Gastroesophageal sphincter (tissue), 4 donors: ENCODE measurements around the gene C8A. TPM values are rescaled to one million over a fixed set of nuclear protein-coding genes. Genes with fewer than 3 reads are reported as not detected.

ENCODE experiments used
- ATAC-seq: fragments of 150-250 bp; one replicate; pipeline ENCODE4 v1.9.1; 2016; ENCODE audit warnings: mild to moderate bottlenecking, moderate library complexity
- H3K27ac ChIP-seq, 4 donors: fragments of 200-600 bp; sonication (generic) in 3 of 4; 1 replicate in 3 of 4; 2 replicates in 1 of 4; pipeline ENCODE4 v1.5.1; 2016 to 2019
- H3K27me3 ChIP-seq: fragments of 200-600 bp; sonication (generic); one replicate; pipeline ENCODE4 v1.5.1; 2019
- H3K36me3 ChIP-seq, 2 donors: fragments of 200-600 bp; sonication (generic); one replicate each; pipeline ENCODE4 v1.5.1; 2019; ENCODE audit warnings: control low read depth in 1 of 2
- H3K4me1 ChIP-seq, 3 donors: fragments of 200-600 bp; sonication (generic); 1 replicate in 2 of 3; 2 replicates in 1 of 3; pipeline ENCODE4 v1.5.1; 2016 to 2019; ENCODE audit warnings: control low read depth in 2 of 3
- H3K4me3 ChIP-seq, 2 donors: fragments of 200-600 bp; sonication (generic); one replicate each; pipeline ENCODE4 v1.5.1; 2019; ENCODE audit warnings: mild to moderate bottlenecking in 1 of 2, moderate library complexity in 1 of 2
- H3K9me3 ChIP-seq, 3 donors: fragments of 200-600 bp; sonication (generic); one replicate each; pipeline ENCODE4 v1.5.1; 2017 to 2019; ENCODE audit warnings: control low read depth in 2 of 3
- EP300 ChIP-seq: sonication (generic); formaldehyde crosslinking; IDR thresholded peaks from one replicate; pipeline ENCODE4 v1.6.1; 2017; ENCODE audit warnings: antibody characterized with exemption, mild to moderate bottlenecking
- POLR2A ChIP-seq, 2 donors: fragments of 450-650 bp; IDR thresholded peaks; one replicate each; pipeline ENCODE4 v1.6.1; 2017; ENCODE audit warnings: antibody characterized with exemption in 2 of 2, mild to moderate bottlenecking in 2 of 2, moderate library complexity in 1 of 2
- POLR2AphosphoS5 ChIP-seq: sonication (generic); formaldehyde crosslinking; IDR thresholded peaks from one replicate; pipeline ENCODE4 v1.6.1; 2017; ENCODE audit warnings: antibody characterized with exemption
- WGBS, 2 donors: methylation state at CpG; one replicate each; pipeline ENCODE4 v1.1.5; 2018; ENCODE audit warnings: low coverage in 1 of 2; 5-methylcytosine and 5-hydroxymethylcytosine counted together
- total RNA-seq, 4 donors: library from RNA; depleted of rRNA; stranded (reverse); fragments of >200 nt; gene quantifications; one replicate each; pipeline ENCODE4 v1.1.0, GENCODE V29; 2016
- TF ChIP-seq, protein P1 (sequence below), 4 experiments: fragments of 200-600 bp in 2 of 4; fragments of 450-650 bp in 2 of 4; sonication (generic) in 1 of 4; IDR thresholded peaks; one replicate each; pipeline ENCODE4 v1.5.1; 2017 to 2019; ENCODE audit warnings: antibody characterized with exemption in 4 of 4, mild to moderate bottlenecking in 2 of 4, moderate library complexity in 2 of 4

The C8A gene
- total RNA-seq, 4 donors from 2014 or later: not detected

DNA sequence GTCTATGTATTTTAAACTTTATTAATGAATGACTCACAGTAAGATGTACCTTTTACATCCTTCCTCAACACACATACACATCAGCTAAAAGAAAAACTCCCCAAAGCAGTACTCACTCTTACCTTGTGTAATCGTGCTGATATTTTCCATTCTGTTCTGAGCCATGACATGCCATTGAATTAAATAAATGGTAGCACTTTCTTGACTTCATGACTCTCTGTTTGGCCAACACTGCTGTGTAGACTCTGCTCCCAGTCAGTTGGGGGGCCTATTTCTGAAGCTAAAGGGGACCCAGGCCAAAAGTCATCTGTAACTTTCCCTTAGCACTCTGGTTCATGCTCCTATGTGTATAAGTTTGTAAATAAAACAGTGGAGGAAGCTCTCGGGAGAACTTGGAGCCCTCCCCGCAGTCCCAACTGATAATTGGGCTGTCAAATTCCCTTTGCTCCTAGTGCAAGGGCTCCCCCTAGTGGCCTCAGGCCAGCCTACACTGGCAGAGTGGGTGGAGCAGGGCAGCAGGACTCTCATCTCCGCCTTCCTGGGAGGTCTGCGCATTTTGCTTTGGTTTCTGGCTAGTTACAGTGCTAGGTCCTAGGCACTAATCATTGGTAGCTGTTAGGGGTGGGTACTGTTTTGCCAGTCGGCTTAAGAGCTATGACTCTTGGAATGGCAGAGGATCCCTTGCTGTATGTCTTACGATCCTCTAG lies 33.7 kb upstream of the C8A start:
- ATAC-seq: peak; percentile 59
- H3K36me3 ChIP-seq: no peaks in the 10 kb centered on the region
- H3K4me3 ChIP-seq: no peak overlapping the region
- H3K27me3 ChIP-seq: no peaks in the 10 kb centered on the region
- no peak overlapping the region for H3K27ac ChIP-seq
- TF ChIP-seq EP300 (no peak), POLR2A (IDR thresholded peaks at IDR 0.05) (no peak), POLR2AphosphoS5 (no peak)
- TF ChIP-seq, protein P1, sequence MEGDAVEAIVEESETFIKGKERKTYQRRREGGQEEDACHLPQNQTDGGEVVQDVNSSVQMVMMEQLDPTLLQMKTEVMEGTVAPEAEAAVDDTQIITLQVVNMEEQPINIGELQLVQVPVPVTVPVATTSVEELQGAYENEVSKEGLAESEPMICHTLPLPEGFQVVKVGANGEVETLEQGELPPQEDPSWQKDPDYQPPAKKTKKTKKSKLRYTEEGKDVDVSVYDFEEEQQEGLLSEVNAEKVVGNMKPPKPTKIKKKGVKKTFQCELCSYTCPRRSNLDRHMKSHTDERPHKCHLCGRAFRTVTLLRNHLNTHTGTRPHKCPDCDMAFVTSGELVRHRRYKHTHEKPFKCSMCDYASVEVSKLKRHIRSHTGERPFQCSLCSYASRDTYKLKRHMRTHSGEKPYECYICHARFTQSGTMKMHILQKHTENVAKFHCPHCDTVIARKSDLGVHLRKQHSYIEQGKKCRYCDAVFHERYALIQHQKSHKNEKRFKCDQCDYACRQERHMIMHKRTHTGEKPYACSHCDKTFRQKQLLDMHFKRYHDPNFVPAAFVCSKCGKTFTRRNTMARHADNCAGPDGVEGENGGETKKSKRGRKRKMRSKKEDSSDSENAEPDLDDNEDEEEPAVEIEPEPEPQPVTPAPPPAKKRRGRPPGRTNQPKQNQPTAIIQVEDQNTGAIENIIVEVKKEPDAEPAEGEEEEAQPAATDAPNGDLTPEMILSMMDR (IDR thresholded peaks at IDR 0.05): peak; percentile 66 to 94 (median 82)
- no peaks in the 10 kb centered on the region for H3K9me3 ChIP-seq
- peaks cover 0 to 8% (median 4%) of the 10 kb centered on the region in 3 donors for H3K4me1 ChIP-seq
- WGBS, 2 donors: 17 to 25% methylated on average over 2 to 5 of the region's 7 CpGs

GRCh38 chr1:56821462-56821797 lies 33.2 kb upstream of the C8A start:
- WGBS, 2 donors: 9 to 11% methylated on average over 1 of the region's 1 CpG
- ATAC-seq: no peak
- no peaks in the 10 kb centered on the region for H3K36me3 ChIP-seq
- no peaks in the 10 kb centered on the region for H3K9me3 ChIP-seq
- no peak overlapping the region for H3K27ac ChIP-seq
- no peaks in the 10 kb centered on the region for H3K27me3 ChIP-seq
- TF ChIP-seq POLR2AphosphoS5 (no peak), EP300 (no peak), POLR2A (IDR thresholded peaks at IDR 0.05) (no peak)
- TF ChIP-seq, protein P1 (IDR thresholded peaks at IDR 0.05): no peak
- H3K4me3 ChIP-seq: no peak overlapping the region
- peaks cover 0 to 8% (median 4%) of the 10 kb centered on the region in 3 donors for H3K4me1 ChIP-seq

GRCh38 chr1:56824271-56824670 lies 30.3 kb upstream of the C8A start:
- Histone ChIP-seq H3K4me3 (no peak overlapping the region), H3K9me3 (no peaks in the 10 kb centered on the region), H3K4me1 (peaks cover 0 to 8% (median 4%) of the 10 kb centered on the region in 3 donors), H3K27me3 (peaks cover 14% of the 10 kb centered on the region), H3K36me3 (no peaks in the 10 kb centered on the region), H3K27ac (no peak overlapping the region)
- TF ChIP-seq POLR2A (IDR thresholded peaks at IDR 0.05): no peak
- 84 to 100% methylated on average over 2 of the region's 2 CpGs for WGBS, 2 donors
- ATAC-seq: no peak

- H3K27ac ChIP-seq: no peak overlapping the region
- TF ChIP-seq EP300 (no peak), POLR2A (IDR thresholded peaks at IDR 0.05) (no peak), POLR2AphosphoS5 (no peak)
- TF ChIP-seq, protein P1 (IDR thresholded peaks at IDR 0.05): no peak
- no peaks in the 10 kb centered on the region for H3K36me3 ChIP-seq
- H3K4me3 ChIP-seq: no peak overlapping the region
- WGBS, 2 donors: no CpG with 5 or more reads among the region's 1 CpG
- no peak for ATAC-seq
- no peaks in the 10 kb centered on the region for H3K9me3 ChIP-seq
- peaks cover 14% of the 10 kb centered on the region for H3K27me3 ChIP-seq
- peaks cover 0 to 8% (median 4%) of the 10 kb centered on the region in 3 donors for H3K4me1 ChIP-seq
Observed at GRCh38 chr1:56824938-56825337, 29.7 kb upstream of the C8A start.

DNA sequence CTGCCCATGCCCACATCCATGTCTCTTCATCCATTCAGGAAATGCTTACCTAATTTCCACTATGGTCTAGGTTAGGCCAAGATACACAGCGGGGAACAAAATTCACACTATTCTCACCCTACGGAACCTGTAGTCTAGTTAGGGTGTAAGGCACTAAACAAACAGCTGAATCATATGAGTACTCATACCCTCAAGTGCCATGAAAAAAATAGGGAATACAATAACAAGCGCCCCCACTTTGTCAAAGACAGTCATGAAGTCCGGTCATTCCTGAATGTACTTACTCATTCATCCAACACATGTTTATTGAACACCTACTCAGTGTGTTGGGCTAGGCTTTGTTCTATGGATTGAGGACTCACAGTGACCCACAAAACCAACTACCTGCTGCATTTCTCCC lies 29.2 kb upstream of the C8A start:
- Histone ChIP-seq H3K27ac (no peak overlapping the region), H3K27me3 (peaks cover 14% of the 10 kb centered on the region), H3K4me1 (peaks cover 0 to 8% (median 4%) of the 10 kb centered on the region in 3 donors), H3K36me3 (no peaks in the 10 kb centered on the region), H3K4me3 (no peak overlapping the region), H3K9me3 (no peaks in the 10 kb centered on the region)
- TF ChIP-seq POLR2A (IDR thresholded peaks at IDR 0.05) (no peak), POLR2AphosphoS5 (no peak), EP300 (no peak)
- ATAC-seq: no peak
- WGBS, 2 donors: 81 to 86% methylated on average over 2 to 3 of the region's 4 CpGs

DNA sequence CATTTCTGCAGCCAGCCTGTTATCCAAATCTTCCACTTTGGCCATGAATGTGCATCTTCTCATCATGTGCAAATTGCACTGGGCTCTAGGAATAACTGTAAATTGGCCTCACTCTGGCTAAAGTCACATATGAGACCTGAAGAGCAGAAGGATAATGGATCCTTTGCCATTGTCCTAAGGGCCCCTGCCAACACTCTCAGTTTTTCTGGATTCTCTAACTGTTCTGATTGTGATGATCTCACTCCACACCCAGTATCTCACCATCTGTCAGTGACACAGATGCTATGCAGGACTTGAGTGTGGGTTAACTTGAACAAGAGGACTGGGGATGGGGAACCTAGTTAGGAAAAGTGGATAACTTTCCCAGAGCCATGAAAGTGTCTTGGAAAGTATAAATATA lies 26.9 kb upstream of the C8A start:
- Histone ChIP-seq H3K9me3 (no peaks in the 10 kb centered on the region), H3K27me3 (peaks cover 14% of the 10 kb centered on the region), H3K36me3 (no peaks in the 10 kb centered on the region), H3K4me3 (no peak overlapping the region), H3K27ac (no peak overlapping the region), H3K4me1 (peaks cover 0 to 11% (median 0%) of the 10 kb centered on the region in 3 donors)
- TF ChIP-seq POLR2AphosphoS5 (no peak), EP300 (no peak)
- TF ChIP-seq, protein P1 (IDR thresholded peaks at IDR 0.05): no peak
- no peak for ATAC-seq
